C4-2B (cell line): ENCODE results near the gene PTPN1.

ENCODE experiments used
- H3K27ac ChIP-seq: fragments of 450-650 bp; 2 replicates; pipeline ENCODE4 v1.5.1; 2017
- ZFX ChIP-seq: fragments of 450-650 bp; IDR thresholded peaks from 2 replicates; pipeline ENCODE4 v1.6.1; 2017
- TF ChIP-seq, protein P1 (sequence below): fragments of 450-650 bp; conservative IDR thresholded peaks from 2 replicates; pipeline ENCODE4 v1.5.1; 2017; ENCODE audit warnings: mild to moderate bottlenecking

PTPN1 gene

DNA sequence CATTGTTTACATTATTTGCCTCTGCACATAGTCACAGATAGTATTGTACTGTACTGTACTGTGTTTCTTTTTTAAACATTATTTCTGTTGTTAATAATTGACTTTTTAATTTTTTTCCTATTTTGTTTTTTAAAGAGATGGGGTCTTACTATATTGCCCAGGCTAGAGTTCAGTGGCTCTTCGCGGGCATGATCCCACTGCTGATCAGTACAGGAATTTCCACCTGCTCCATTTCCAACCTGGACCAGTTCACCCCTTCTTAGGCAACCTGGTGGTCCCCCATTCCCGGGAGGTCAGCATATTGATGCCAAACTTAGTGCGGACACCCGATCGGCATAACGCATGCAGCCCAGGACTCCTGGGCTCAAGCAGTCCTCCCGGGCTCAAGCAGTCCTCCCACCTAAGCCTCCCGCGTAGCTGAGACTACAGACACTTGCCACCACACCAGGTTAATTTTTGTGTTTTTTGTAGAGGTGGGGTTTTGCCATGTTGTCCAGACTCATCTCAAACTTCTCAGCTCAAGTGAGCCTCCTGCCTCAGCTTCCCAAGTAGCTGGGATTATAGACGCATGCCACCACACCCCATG, 47.5 kb downstream of the PTPN1 start:
- no peak for TF ChIP-seq ZFX
- TF ChIP-seq, protein P1, sequence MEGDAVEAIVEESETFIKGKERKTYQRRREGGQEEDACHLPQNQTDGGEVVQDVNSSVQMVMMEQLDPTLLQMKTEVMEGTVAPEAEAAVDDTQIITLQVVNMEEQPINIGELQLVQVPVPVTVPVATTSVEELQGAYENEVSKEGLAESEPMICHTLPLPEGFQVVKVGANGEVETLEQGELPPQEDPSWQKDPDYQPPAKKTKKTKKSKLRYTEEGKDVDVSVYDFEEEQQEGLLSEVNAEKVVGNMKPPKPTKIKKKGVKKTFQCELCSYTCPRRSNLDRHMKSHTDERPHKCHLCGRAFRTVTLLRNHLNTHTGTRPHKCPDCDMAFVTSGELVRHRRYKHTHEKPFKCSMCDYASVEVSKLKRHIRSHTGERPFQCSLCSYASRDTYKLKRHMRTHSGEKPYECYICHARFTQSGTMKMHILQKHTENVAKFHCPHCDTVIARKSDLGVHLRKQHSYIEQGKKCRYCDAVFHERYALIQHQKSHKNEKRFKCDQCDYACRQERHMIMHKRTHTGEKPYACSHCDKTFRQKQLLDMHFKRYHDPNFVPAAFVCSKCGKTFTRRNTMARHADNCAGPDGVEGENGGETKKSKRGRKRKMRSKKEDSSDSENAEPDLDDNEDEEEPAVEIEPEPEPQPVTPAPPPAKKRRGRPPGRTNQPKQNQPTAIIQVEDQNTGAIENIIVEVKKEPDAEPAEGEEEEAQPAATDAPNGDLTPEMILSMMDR = no peak
- H3K27ac ChIP-seq = no peak overlapping the region

DNA sequence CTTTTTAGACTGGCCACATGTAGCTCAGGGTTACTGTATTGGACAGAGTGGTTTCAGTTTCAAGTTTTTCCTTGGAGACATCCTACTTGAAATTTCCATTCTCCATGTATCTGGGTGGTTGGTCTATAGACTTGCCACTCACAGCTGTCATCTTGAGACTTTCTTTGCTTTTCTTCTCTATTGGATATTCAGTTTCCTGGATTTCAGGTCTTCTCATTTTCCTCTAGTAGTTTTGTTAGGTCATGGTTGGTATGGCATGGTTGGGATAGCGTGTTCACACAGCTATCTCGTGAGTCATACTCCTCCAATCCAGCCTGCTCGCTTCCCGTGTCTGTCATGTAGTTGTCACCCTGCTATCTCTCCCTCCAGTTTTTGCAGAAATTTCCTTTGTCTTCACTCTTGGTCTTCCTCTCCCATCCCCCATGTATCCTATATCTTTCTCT, 48.3 kb downstream of the PTPN1 start:
- TF ChIP-seq, protein P1 = no peak
- TF ChIP-seq ZFX = no peak
- H3K27ac ChIP-seq = no peak overlapping the region

DNA sequence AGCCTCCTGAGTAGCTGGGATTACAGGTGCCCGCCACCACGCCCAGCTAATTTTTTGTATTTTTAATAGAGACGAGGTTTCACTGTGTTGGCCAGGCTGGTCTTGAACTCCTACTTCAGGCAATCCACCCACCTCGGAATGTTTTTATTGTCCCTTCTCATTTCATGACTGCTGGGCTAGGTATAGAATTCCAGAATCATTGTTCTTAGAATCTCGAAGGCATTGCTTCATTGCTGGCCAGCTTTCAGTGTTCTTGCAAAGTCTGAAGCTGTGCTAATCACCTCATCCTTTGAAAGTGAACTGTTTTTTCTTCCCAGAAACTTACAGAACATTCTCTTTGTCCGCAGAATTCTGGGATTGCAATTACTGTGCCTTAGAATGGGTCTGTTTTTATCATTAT, 49.0 kb downstream of the PTPN1 start:
- no peak overlapping the region for H3K27ac ChIP-seq

DNA sequence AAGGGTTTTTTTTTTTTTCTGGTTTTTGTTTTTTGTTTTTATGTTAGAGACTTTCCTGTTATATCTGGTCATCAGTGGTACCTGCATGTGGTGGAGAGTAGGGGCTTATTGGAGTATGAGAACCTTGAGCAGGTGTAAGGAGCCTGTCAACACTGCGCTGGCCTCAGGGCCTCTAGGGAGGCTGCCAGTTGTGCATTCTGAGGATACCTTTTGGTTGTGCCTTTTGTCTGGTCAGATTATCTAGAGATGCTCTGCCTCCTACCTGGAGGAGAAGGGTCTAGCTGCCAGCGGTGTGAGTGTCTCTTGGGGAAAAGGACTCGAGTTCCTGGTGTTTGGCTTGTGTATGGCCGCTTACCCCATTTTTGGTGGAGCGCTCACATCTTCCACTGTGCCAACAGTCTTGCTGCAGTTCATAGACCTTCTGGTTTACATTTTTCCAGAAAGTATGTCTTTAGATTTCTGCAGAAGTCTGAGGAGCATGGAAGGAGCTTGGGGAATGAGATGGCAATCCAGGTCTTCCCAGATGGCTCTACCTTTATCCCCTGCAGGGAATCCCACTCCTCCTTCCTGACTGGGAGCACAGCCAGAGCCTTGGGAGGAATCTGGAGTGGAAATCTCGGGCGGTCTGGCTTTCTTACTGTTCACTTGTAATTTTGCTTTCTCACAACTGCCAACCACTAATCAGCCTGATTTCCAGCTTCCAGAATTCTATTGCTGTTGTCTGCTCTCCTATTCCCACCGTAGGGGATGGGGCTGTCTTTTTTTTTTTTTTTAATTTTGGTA, 49.9 kb downstream of the PTPN1 start:
- no peak for TF ChIP-seq ZFX
- TF ChIP-seq, protein P1 = no peak

More for the DNA sequence above, 49.0 kb downstream of the PTPN1 start:
- no peak for TF ChIP-seq ZFX
- TF ChIP-seq, protein P1 = no peak

DNA sequence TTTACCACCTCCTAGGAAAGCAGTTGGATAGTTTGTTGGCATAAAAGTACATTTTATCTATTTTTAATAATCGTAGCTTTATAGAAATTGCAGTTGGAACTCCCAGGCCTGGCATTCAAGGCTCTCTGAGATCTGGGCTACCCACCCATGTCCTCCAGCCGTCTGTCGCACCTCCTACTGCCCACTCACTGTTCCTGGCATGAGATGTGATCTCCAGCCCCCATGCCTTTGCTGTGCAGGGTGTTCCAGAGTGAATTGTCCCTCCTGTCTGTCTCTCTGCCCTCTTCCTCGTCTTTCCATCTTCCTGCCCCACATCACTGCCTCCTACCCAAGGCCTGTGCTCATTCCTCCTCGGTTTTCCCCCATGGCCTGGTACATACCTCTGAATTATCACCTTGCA, 50.7 kb downstream of the PTPN1 start:
- TF ChIP-seq ZFX = no peak
- TF ChIP-seq, protein P1 = no peak
- no peak overlapping the region for H3K27ac ChIP-seq

More for the DNA sequence above, 49.9 kb downstream of the PTPN1 start:
- no peak overlapping the region for H3K27ac ChIP-seq

DNA sequence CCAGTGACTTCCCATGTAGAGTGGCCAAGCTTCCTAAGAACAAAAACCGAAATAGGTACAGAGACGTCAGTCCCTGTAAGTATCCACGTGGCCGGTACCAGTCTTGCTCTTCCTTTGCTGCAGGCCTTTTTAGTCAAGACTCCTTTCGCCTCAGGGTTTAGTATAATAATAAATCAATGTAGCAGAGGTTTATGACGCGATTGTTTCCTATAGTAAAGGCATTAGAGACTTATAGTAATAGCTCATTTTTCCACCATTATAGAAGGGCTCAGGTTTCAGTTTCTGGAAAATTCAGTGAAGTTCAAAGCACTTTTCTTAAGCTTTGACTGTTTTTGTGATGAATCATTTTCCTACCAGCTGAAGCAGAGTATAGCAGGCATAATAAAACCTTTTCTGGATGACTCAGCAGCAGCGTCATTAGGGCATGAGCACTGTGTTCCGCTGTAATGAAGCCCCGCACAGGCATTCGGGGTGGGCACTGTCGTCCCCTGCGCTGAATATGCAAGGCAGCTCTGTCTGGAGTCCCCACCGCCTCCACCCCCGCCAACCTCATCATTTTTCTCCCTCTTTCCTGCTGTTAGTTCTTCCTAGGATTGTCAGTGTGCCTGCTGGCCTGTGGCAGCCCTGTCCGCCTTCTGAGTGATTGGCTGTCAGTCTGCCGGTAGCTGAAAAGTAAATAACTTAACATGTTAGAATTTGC, 51.3 kb downstream of the PTPN1 start:
- H3K27ac ChIP-seq = no peak overlapping the region
- no peak for TF ChIP-seq ZFX
- TF ChIP-seq, protein P1 = no peak

DNA sequence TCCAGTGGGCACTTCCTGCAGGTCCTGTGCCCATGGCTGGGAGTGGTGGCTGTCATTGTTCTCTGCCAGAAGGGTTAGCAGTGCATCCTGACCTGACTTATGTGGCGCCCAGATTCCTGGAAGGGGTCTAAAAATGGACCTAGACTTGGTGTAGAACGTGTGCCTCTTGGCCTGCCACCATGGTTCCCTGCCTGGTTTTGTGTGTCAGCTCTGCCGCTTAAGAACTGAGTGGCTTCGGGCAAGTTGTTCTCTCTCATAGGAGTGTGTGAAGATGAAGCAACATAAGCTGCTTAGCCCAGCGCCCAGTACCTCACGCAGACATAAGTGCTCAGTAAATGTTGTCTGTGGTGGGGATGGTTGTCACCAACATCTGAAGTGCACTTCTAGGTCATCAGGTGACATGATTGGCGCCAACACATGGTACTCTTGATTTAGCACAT, 52.1 kb downstream of the PTPN1 start:
- no peak overlapping the region for H3K27ac ChIP-seq

More for the DNA sequence above, 52.1 kb downstream of the PTPN1 start:
- TF ChIP-seq ZFX = no peak
- TF ChIP-seq, protein P1 = no peak
